MM.1S (cell line): ENCODE data around the gene NLRP6.

Experiments used
- EZH2 ChIP-seq: fragments of 300-600 bp; sonication (generic); optimal IDR thresholded peaks from 2 replicates; pipeline ENCODE3; 2017; ENCODE audit warnings: low read depth, mild to moderate bottlenecking, antibody characterized with exemption, low read length, mixed read lengths
- EZH2phosphoT487 ChIP-seq: fragments of 300-600 bp; sonication (generic); IDR thresholded peaks from 2 replicates; pipeline ENCODE4 v1.6.1; 2018; ENCODE audit warnings: antibody characterized with exemption, low read length
- TF ChIP-seq, protein P1 (sequence below): fragments of 300-600 bp; sonication (generic); IDR thresholded peaks from 2 replicates; pipeline ENCODE4 v1.5.1; 2016; ENCODE audit warnings: antibody characterized with exemption, low read length, mixed read lengths

- TF ChIP-seq, protein P1, sequence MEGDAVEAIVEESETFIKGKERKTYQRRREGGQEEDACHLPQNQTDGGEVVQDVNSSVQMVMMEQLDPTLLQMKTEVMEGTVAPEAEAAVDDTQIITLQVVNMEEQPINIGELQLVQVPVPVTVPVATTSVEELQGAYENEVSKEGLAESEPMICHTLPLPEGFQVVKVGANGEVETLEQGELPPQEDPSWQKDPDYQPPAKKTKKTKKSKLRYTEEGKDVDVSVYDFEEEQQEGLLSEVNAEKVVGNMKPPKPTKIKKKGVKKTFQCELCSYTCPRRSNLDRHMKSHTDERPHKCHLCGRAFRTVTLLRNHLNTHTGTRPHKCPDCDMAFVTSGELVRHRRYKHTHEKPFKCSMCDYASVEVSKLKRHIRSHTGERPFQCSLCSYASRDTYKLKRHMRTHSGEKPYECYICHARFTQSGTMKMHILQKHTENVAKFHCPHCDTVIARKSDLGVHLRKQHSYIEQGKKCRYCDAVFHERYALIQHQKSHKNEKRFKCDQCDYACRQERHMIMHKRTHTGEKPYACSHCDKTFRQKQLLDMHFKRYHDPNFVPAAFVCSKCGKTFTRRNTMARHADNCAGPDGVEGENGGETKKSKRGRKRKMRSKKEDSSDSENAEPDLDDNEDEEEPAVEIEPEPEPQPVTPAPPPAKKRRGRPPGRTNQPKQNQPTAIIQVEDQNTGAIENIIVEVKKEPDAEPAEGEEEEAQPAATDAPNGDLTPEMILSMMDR, result no peak
- no peak for TF ChIP-seq EZH2
- TF ChIP-seq EZH2phosphoT487, result no peak
Measured at GRCh38 chr11:304061-304506, 25.9 kb downstream of the NLRP6 start.
